22Rv1 (cell line): ENCODE results near the gene ZCCHC17.
"Not testable (repeated sequence)": the region's sequence is repeated elsewhere in the genome, so short reads cannot be mapped to it uniquely, and the experiment has no call there.

Source experiments
- H3K27ac ChIP-seq: fragments of 450-650 bp; 2 replicates; pipeline ENCODE4 v1.5.1; 2017
- ZFX ChIP-seq: fragments of 450-650 bp; IDR thresholded peaks from 2 replicates; pipeline ENCODE4 v1.6.1; 2017; ENCODE audit warnings: antibody characterized with exemption, borderline replicate concordance
- TF ChIP-seq, protein P1 (sequence below): fragments of 450-650 bp; IDR thresholded peaks from 2 replicates; pipeline ENCODE4 v1.5.1; 2017; ENCODE audit warnings: mild to moderate bottlenecking

The ZCCHC17 gene

DNA sequence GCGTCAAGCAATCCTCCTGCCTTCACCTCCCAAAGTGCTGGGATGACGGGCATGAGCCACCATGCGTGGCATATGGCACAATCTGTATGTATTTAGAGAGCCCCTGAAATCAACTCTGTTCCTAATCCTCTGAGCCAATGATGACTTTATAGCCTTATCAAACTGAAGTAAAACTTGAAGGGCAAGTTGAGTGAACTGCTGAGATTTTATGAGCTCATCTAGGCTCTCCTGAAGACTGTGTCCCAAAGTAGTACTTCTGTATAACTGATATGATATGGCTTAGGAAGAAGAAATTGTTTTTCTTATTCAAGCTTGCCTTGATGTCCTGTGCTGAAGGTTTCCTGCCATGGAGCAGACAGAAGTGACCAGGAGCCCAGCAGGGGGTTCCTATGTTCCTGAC lies 33.4 kb upstream of the ZCCHC17 start:
- H3K27ac ChIP-seq = no peak overlapping the region
- TF ChIP-seq ZFX = no peak
- TF ChIP-seq, protein P1, sequence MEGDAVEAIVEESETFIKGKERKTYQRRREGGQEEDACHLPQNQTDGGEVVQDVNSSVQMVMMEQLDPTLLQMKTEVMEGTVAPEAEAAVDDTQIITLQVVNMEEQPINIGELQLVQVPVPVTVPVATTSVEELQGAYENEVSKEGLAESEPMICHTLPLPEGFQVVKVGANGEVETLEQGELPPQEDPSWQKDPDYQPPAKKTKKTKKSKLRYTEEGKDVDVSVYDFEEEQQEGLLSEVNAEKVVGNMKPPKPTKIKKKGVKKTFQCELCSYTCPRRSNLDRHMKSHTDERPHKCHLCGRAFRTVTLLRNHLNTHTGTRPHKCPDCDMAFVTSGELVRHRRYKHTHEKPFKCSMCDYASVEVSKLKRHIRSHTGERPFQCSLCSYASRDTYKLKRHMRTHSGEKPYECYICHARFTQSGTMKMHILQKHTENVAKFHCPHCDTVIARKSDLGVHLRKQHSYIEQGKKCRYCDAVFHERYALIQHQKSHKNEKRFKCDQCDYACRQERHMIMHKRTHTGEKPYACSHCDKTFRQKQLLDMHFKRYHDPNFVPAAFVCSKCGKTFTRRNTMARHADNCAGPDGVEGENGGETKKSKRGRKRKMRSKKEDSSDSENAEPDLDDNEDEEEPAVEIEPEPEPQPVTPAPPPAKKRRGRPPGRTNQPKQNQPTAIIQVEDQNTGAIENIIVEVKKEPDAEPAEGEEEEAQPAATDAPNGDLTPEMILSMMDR = no peak

GRCh38 chr1:31264790-31265386 lies 31.9 kb upstream of the ZCCHC17 start:
- no peak overlapping the region for H3K27ac ChIP-seq

DNA sequence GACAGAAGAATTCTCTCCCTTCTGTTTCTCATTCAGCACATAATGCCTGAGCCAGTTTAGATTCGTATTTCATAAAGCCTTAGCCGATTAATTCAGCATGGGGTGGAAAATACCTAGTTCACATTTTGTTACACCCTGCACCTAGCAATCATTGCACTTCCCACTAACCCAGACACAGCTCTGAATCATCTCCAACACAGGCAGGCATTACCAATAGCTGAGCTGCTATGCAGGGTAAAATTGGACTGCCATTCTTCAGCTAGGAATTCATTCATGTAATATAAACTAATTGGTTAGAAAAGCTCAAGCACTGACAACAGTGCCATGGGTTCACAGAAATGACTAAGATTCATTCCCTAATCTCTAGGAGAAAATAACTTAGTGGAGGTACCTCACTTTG lies 30.3 kb upstream of the ZCCHC17 start:
- TF ChIP-seq, protein P1 = no peak
- TF ChIP-seq ZFX = no peak
- H3K27ac ChIP-seq = no peak overlapping the region

More at GRCh38 chr1:31264790-31265386, 31.9 kb upstream of the ZCCHC17 start:
- TF ChIP-seq ZFX = no peak
- TF ChIP-seq, protein P1 = no peak

DNA sequence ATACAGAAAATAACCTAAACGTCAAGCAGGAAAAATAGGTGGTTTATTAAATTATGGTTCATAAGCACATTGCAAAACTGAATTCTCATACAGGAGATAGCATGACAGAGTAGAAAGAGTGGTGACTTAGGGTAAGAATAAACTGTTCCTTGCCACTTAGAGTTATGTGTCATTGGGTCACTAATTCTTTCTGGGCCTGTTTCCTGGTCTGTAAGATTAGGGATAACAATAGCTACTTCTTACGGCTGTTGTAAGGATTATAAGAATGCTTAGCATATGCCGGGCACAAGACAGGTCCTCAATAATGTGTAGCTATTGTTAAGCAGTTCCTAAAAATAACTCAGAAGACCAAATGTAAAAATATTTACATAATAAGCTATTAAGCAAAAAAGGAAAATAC lies 24.5 kb upstream of the ZCCHC17 start:
- no peak overlapping the region for H3K27ac ChIP-seq
- TF ChIP-seq, protein P1 = no peak
- no peak for TF ChIP-seq ZFX

GRCh38 chr1:31273619-31274018 lies 23.2 kb upstream of the ZCCHC17 start:
- no peak overlapping the region for H3K27ac ChIP-seq
- TF ChIP-seq ZFX = no peak
- TF ChIP-seq, protein P1 = no peak

GRCh38 chr1:31282426-31282825 lies 14.4 kb upstream of the ZCCHC17 start:
- not testable (repeated sequence) for H3K27ac ChIP-seq

DNA sequence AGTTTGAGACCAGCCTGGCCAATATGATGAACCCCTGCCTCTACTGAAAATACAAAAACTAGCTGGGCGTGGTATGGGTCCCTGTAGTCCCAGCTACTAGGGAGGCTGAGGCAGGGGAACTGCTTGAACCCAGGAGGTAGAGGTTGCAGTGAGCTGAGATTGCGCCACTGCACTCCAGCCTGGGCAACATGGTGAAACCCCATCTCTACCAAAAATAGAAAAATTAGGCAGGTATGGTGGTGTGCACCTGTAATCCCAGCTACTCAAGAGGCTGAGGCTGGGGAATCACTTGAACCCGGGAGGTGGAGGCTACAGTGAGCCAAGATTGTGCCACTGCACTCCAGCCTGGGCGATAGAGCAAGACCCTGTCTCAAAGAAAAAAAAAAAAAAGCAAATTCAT lies 9.0 kb upstream of the ZCCHC17 start:
- not testable (repeated sequence) for H3K27ac ChIP-seq

DNA sequence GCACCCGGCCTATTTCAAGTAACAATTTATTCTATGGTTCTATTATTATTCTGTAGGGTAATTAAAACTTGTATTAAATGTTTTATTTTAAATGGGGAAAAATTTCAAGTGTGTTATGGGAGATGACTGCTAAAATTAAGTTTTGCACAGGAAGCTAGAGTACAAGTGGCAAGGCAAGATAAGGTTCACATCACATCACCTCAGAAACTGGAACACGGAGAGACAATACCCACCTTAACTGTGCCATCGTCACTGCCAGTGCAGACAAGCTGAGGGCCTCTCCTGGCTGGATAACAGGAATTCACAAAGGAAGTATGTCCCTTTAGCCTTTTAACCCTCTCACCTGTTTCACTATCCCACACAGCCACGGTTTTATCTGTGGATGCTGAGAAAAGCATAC lies 7.8 kb upstream of the ZCCHC17 start:
- TF ChIP-seq ZFX = no peak
- TF ChIP-seq, protein P1 = no peak

More for the DNA sequence above, 7.8 kb upstream of the ZCCHC17 start:
- no peak overlapping the region for H3K27ac ChIP-seq
